GM23338 (cell line): ENCODE data around the gene ANTXR1. TPM values are rescaled to one million over a fixed set of nuclear protein-coding genes. Genes with fewer than 3 reads are reported as not detected.

ENCODE experiments used
- ATAC-seq: fragments of 200-7000 bp; cut with Tn5 transposase; 3 replicates; pipeline ENCODE4 v1.9.1; 2020
- DNase-seq: peaks from one replicate; pipeline ENCODE4 v3.0.0-alpha.2; 2015; ENCODE audit warnings: low spot score
- H2AFZ ChIP-seq: fragments of 200-600 bp; sonication (generic); 2 replicates; pipeline ENCODE4 v1.8.0; 2016; ENCODE audit warnings: antibody characterized with exemption, mild to moderate bottlenecking, moderate library complexity
- H3F3A ChIP-seq: fragments of 200-600 bp; sonication (generic); replicated peaks from 2 replicates; pipeline ENCODE4 v1.8.0; 2017; ENCODE audit warnings: antibody characterized with exemption, mixed run types, low read depth
- H3K27ac ChIP-seq: fragments of 200-600 bp; sonication (generic); 2 replicates; pipeline ENCODE4 v1.6.1; 2016; ENCODE audit warnings: low read depth
- H3K27me3 ChIP-seq: fragments of 200-600 bp; sonication (generic); 2 replicates; pipeline ENCODE4 v1.8.0; 2016; ENCODE audit warnings: mild to moderate bottlenecking, mixed run types, moderate library complexity; ENCODE audit not compliant: insufficient read depth
- H3K36me3 ChIP-seq: fragments of 200-600 bp; sonication (generic); 2 replicates; pipeline ENCODE4 v1.8.0; 2016; ENCODE audit warnings: mild to moderate bottlenecking; ENCODE audit not compliant: insufficient read depth
- H3K4me1 ChIP-seq: fragments of 200-600 bp; sonication (generic); 2 replicates; pipeline ENCODE4 v1.8.0; 2016; ENCODE audit warnings: mild to moderate bottlenecking, moderate library complexity; ENCODE audit not compliant: insufficient read depth
- H3K4me2 ChIP-seq: fragments of 200-600 bp; sonication (generic); 2 replicates; pipeline ENCODE4 v1.7.1; 2017; ENCODE audit warnings: mixed run types
- H3K4me3 ChIP-seq: fragments of 200-600 bp; sonication (generic); 2 replicates; pipeline ENCODE4 v1.6.1; 2016; ENCODE audit warnings: mixed run types
- H3K79me2 ChIP-seq: fragments of 200-600 bp; sonication (generic); replicated peaks from 2 replicates; pipeline ENCODE4 v1.8.0; 2017; ENCODE audit warnings: mild to moderate bottlenecking; ENCODE audit not compliant: insufficient read depth
- H3K9me2 ChIP-seq: fragments of 200-600 bp; sonication (generic); 2 replicates; pipeline ENCODE4 v1.8.0; 2017; ENCODE audit not compliant: insufficient read depth
- H4K20me1 ChIP-seq: fragments of 200-600 bp; sonication (generic); replicated peaks from 2 replicates; pipeline ENCODE4 v1.8.0; 2017; ENCODE audit warnings: mild to moderate bottlenecking; ENCODE audit not compliant: insufficient read depth
- H3K27ac Mint-ChIP-seq: 2 replicates; pipeline ENCODE4 v1.8.0; 2020; ENCODE audit warnings: inconsistent platforms, mild to moderate bottlenecking, moderate library complexity, mixed read lengths
- H3K27me3 Mint-ChIP-seq: 3 replicates; pipeline ENCODE4 v1.8.0; 2022; ENCODE audit warnings: low read depth, mild to moderate bottlenecking, moderate library complexity, mixed read lengths, inconsistent platforms; ENCODE audit not compliant: insufficient read depth, poor library complexity
- H3K36me3 Mint-ChIP-seq: 3 replicates; pipeline ENCODE4 v1.8.0; 2021; ENCODE audit warnings: low read depth, mild to moderate bottlenecking, inconsistent platforms, moderate library complexity, mixed read lengths
- H3K4me1 Mint-ChIP-seq: 3 replicates; pipeline ENCODE4 v1.8.0; 2020; ENCODE audit warnings: mild to moderate bottlenecking, inconsistent platforms, mixed read lengths
- H3K4me3 Mint-ChIP-seq: 3 replicates; pipeline ENCODE4 v1.8.0; 2021; ENCODE audit warnings: moderate library complexity, mild to moderate bottlenecking, inconsistent platforms, mixed read lengths
- H3K9me3 Mint-ChIP-seq: 3 replicates; pipeline ENCODE4 v1.8.0; 2020; ENCODE audit warnings: moderate library complexity, mild to moderate bottlenecking, inconsistent platforms, mixed read lengths
- CREB1 ChIP-seq: fragments of 250-450 bp; sonication (Bioruptor Pico); IDR thresholded peaks from 2 replicates; pipeline ENCODE4 v1.5.0; 2020; ENCODE audit warnings: low read depth, mild to moderate bottlenecking, moderate library complexity
- CTCF ChIP-seq, 2 experiments: fragments of 200-600 bp in 1 of 2; sonication (generic) in 1 of 2; conservative IDR thresholded peaks; 2 replicates each; pipeline versions ENCODE4 v1.5.1 to v1.6.1; 2016 to 2017; ENCODE audit warnings: antibody characterized with exemption in 2 of 2, low read depth in 2 of 2, mild to moderate bottlenecking in 2 of 2, moderate library complexity in 1 of 2
- ETS1 ChIP-seq: IDR thresholded peaks from 2 replicates; pipeline ENCODE4 v1.6.1; 2016; ENCODE audit warnings: antibody characterized with exemption
- EZH2 ChIP-seq: fragments of 200-600 bp; sonication (generic); IDR thresholded peaks from one replicate; pipeline ENCODE4 v1.8.0; 2017; ENCODE audit warnings: antibody characterized with exemption, mild to moderate bottlenecking, low read depth; ENCODE audit not compliant: unreplicated experiment
- EZH2phosphoT487 ChIP-seq: fragments of 200-600 bp; sonication (generic); IDR thresholded peaks from one replicate; pipeline ENCODE4 v1.8.1; 2018; ENCODE audit warnings: antibody characterized with exemption; ENCODE audit not compliant: unreplicated experiment
- POLR2AphosphoS5 ChIP-seq: IDR thresholded peaks from 2 replicates; pipeline ENCODE4 v1.6.1; 2016; ENCODE audit warnings: antibody characterized with exemption, low read depth
- STAT1 ChIP-seq: IDR thresholded peaks from one replicate; pipeline ENCODE4 v1.6.1; 2016; ENCODE audit warnings: antibody characterized with exemption; ENCODE audit not compliant: unreplicated experiment
- ZNF331 ChIP-seq: fragments of 250-450 bp; sonication (Bioruptor Pico); IDR thresholded peaks from 2 replicates; pipeline ENCODE4 v1.5.0; 2020; ENCODE audit warnings: low read depth, mild to moderate bottlenecking, moderate library complexity
- ZNF462 ChIP-seq: fragments of 250-450 bp; sonication (Bioruptor Pico); IDR thresholded peaks from 2 replicates; pipeline ENCODE4 v1.5.0; 2020; ENCODE audit warnings: mild to moderate bottlenecking, moderate library complexity
- polyA plus RNA-seq: library from polyadenylated mRNA; unstranded; fragments of >200 nt; fragmentation: Nextera tagmentation; extraction: Ambion mirVana; gene quantifications from 2 replicates; pipeline ENCODE4 v1.2.1, GENCODE V29; 2016
- total RNA-seq: library from RNA; depleted of rRNA; stranded (reverse); fragments of >200 nt; shearing (Covaris generic); gene quantifications from 2 replicates; pipeline ENCODE4 v1.2.3, GENCODE V29; 2014

The ANTXR1 gene
- total and polyA plus RNA-seq, 2 experiments from 2014 or later, result 16.1 to 23.1 TPM

GRCh38 chr2:69021727-69022126, 8.7 kb downstream of the ANTXR1 start:
- Histone ChIP-seq H4K20me1 (peaks cover 9% of the 10 kb centered on the region), H3K4me3 (no peak overlapping the region), H3K79me2 (peaks cover 73% of the 10 kb centered on the region), H2AFZ (no peak overlapping the region), H3K36me3 (no peaks in the 10 kb centered on the region), H3K27ac (no peak overlapping the region), H3K4me2 (no peak overlapping the region), H3K27me3 (no peaks in the 10 kb centered on the region), H3K4me1 (peaks cover 16% of the 10 kb centered on the region; the same call in 1 of the 2 replicates), H3F3A (no peaks in the 10 kb centered on the region), H3K9me2 (peaks cover 6% of the 10 kb centered on the region; the same call in 1 of the 2 replicates)
- no peaks in the 10 kb centered on the region; the same call in 2 of the 3 replicates for H3K9me3 Mint-ChIP-seq
- H3K4me3 Mint-ChIP-seq, result no peak overlapping the region
- no peak for DNase-seq
- H3K27ac Mint-ChIP-seq, result no peak overlapping the region
- H3K36me3 Mint-ChIP-seq, result no peaks in the 10 kb centered on the region
- H3K27me3 Mint-ChIP-seq, result no peaks in the 10 kb centered on the region
- ATAC-seq, result no peak
- TF ChIP-seq CREB1 (CRISPR knock-in tag) (no peak), EZH2 (no peak)
- peaks cover 34% of the 10 kb centered on the region for H3K4me1 Mint-ChIP-seq

- H3K27ac Mint-ChIP-seq, result no peak overlapping the region
- H3K36me3 ChIP-seq, result no peaks in the 10 kb centered on the region
- peaks cover 66% of the 10 kb centered on the region for H3K79me2 ChIP-seq
- peaks cover 9% of the 10 kb centered on the region for H4K20me1 ChIP-seq
- H3K4me3 ChIP-seq, result no peak overlapping the region
- H3K4me2 ChIP-seq, result no peak overlapping the region
- DNase-seq (no peak), ATAC-seq (no peak)
- no peak overlapping the region for H3K27ac ChIP-seq
- H3K9me3 Mint-ChIP-seq, result no peaks in the 10 kb centered on the region; the same call in 2 of the 3 replicates
- no peaks in the 10 kb centered on the region for H3K27me3 ChIP-seq
- H2AFZ ChIP-seq, result no peak overlapping the region
- peaks cover 6% of the 10 kb centered on the region; the same call in 1 of the 2 replicates for H3K9me2 ChIP-seq
- H3F3A ChIP-seq, result no peaks in the 10 kb centered on the region
- H3K4me3 Mint-ChIP-seq, result no peak overlapping the region
- peaks cover 1% of the 10 kb centered on the region for H3K27me3 Mint-ChIP-seq
- H3K4me1 ChIP-seq, result peaks cover 16% of the 10 kb centered on the region; the same call in 1 of the 2 replicates
- H3K4me1 Mint-ChIP-seq, result peaks cover 26% of the 10 kb centered on the region
- H3K36me3 Mint-ChIP-seq, result no peaks in the 10 kb centered on the region
- TF ChIP-seq CTCF (conservative IDR thresholded peaks at IDR 0.05; ENCODE audit: low read depth in 2 of 2), result no peak
- no peak for TF ChIP-seq ZNF331 (CRISPR knock-in tag)
- no peak for TF ChIP-seq EZH2phosphoT487
- TF ChIP-seq STAT1, result no peak
- TF ChIP-seq POLR2AphosphoS5, result no peak
- no peak for TF ChIP-seq ZNF462 (CRISPR knock-in tag)
- no peak for TF ChIP-seq EZH2
- TF ChIP-seq ETS1, result no peak
Observed at GRCh38 chr2:69022548-69022947, 9.6 kb downstream of the ANTXR1 start.
